GM18498 (cell line): ENCODE results near the gene CD58.

ENCODE experiments used
- ATAC-seq: cut with Tn5 transposase; IDR thresholded peaks from one replicate; pipeline ENCODE4 v1.9.1; 2021; ENCODE audit warnings: mild to moderate bottlenecking, moderate library complexity; ENCODE audit not compliant: unreplicated experiment

Gene CD58

DNA sequence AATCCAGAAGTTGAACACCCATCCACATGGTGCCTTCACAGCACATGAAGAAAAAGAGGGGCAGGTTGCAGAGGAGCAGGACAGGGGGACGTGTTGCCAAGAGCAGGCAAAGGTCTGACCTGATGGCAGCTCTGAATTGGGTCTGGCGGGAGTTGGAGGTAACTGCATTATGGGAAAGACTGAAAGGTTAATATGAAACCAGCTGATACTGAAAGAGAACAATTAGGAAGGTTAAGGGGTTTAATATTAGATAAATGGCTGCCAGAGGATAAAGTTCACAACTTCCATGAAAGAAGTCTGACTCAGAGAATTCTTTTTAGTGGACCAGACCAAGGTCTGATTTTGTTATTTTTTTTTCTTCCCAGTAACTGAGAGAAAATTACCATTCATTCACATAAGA, 76.1 kb downstream of the CD58 start:
- ATAC-seq, result no peak

DNA sequence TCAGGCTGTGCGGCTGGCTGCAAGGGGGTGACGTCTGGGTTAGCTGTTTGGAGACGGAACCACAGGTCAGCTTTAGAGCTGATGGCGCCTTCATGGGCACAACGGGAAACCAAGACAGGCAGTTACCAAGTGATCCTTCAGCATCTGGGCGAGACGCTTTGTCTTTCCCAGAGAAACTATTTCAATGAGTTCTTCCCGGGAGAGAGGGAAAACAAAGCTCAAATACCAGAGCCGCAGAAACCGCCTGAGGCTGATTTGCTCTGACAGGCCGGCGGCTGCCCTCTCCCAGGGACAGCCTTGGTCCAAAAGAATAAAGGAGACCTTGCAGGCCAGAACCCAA, 76.5 kb downstream of the CD58 start:
- ATAC-seq, result no peak

DNA sequence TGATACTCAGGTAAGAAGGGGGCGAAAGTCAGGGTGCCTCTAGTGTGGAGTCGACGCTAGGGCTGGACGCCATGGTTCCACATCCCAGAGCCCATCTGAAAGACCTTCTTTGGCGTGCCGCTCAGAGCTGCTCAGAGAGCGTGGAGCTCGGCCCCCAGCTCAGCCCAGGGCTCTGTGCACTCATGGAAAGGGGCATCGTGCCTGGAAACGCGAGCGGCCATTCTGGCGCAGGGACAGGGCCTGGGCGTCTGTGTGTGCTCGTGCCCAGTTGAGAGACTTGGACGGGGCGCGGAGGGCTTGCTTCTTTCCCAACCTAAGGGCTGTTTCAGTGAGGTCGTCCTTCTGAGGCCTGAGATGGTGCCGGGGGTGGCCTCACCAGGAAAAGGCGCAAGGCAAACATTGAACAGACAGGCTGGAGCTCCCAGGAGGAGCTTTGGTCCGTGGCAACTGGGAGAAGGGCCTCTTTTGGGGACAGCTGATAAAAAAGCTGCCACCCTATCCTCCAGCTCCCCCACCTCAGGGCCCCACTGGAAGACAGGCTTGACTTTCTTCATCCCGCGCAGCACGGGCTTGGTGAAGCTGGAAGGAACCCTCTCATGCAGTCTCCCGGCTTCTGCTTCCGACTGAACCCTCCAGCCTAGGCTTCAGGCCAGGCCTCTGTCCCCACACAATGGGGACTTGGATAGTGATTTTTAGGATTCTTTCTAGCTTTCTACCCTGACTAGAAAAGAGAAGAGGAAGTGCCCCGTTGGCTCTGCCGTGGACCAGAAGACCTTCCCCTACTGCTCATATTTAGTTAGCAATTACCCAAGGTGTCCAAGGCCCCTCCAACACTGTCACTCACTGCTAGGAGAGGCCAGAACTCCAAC, 77.1 kb downstream of the CD58 start:
- no peak for ATAC-seq

DNA sequence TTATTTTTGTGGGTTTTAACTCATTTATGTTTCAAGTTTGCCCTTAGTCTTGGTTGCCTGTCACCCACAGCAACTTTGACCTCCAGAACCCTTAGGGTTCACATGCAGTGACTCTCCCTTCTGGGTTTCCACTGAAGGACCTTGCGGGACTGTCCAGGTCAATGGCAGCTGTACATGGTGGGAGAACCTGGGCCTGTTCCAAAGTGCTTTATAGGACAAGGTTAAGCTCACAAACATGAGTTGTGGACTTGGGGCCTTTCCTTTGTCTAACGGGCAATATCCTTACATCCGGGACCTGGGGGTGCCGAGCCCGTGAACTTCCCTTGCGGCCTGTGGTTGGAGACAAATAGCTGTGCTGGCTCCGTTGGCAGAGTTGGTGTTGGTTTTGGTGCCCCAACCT, 77.8 kb downstream of the CD58 start:
- no peak for ATAC-seq

DNA sequence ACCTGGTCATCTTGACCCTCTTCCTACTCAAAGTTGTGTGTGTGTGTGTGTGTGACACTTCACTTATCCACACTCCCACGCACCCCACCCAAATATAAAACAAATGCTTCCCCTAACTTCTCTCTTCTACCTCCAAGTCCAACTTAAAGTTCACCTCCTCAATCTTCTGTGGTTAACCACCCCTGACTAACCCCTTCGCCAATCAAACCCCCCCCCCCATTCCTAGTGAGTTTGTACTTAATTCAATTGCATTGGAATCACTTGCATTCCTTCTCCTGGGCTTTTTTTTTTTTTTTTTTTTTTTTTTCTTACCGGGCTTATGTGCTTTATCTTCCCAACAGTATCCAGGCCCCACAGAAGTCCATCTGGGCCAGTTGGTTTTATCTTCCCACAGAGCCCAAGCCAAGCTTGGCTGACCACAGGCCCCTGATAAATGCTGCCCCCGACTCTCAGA, 78.4 kb downstream of the CD58 start:
- ATAC-seq, result no peak

DNA sequence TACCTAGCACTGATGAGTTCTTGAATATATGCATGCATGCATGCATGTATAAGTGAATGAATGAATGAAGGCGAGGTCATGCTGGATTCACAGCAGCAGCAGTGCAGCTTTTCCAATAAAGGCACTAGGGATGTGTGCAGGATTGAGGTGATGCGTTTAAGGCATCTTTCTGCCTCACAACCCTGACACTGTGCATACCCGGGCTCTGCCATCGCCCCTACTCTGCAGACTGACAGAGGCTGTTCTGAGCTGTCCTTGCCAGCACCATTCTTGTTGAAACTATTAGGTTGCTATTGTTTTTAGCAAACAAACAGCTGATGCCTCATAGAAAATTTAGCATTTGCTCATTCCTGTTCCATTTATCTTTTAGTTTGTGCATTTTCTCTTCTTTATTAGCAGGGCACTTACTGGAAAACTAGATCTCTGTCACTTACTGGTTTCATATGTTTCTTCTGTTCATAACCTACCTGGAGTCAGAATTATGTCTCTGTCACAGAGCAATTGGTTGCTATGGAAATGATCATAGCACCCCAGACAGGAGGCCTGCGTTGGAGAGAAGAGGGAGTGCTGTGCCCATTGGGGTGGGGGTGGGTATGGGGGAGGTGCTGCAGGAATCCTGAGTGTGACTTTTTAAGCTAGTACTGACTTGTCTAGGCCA, 79.0 kb downstream of the CD58 start:
- no peak for ATAC-seq

DNA sequence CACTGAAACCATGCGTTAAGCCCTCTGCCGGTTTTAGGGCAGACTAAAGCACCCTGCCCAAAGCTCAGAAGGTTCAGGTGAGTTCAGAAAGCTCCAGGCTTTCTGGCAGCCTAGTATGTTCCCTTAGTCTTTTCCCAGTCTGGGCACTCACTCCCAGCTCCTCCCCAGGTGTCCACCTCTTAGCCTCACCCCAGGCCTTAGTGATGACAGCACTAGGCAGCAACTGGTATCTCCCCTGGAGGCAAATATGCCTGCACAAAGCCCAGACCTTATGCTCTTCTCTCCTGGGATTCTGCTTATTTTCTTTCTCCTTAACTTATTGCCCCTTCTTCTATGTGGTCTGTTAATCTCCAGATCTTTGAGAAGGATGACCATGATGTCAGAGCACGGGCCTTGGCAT, 80.2 kb downstream of the CD58 start:
- ATAC-seq, result no peak

DNA sequence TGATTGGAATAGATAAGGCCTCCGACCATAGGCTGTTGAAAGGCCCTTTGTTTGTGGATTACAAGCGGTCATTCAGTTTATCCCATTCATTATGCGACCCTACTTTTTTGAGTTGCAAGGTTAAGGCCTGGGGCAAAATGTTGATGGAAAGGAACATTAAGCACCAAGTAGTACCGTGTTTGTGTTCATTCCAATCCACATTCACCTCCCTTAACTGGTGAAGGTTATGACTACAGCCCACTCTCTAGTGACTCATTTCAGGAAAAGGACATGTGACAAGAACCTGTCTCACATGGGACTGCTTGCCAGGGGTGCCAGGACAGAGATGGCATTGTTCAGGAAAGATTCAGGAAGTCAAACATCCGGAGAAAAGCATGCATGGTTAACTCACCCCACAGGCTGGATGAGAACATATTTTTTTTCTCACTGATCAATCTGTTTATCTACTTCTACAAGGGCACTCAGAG, 81.6 kb downstream of the CD58 start:
- peak; percentile 56 for ATAC-seq

DNA sequence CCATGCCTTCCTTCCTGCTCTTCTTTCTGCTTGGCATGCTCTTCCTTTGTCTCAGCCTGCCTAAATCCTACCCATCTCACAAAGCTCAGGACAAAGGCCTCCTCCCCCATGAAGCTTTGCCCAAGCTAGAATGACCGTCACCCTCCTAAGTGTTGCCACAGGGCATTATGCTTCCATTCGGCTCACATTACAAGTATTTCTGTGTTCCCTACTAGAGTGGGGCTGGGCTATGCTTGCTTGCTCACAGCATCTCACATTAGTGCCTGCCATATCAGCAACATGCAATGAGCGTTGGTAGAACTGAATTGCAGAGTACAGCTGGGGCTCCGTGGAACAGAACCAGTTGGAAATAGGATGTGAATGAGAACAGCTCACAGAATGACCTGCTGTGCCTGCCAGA, 82.8 kb downstream of the CD58 start:
- ATAC-seq, result no peak

DNA sequence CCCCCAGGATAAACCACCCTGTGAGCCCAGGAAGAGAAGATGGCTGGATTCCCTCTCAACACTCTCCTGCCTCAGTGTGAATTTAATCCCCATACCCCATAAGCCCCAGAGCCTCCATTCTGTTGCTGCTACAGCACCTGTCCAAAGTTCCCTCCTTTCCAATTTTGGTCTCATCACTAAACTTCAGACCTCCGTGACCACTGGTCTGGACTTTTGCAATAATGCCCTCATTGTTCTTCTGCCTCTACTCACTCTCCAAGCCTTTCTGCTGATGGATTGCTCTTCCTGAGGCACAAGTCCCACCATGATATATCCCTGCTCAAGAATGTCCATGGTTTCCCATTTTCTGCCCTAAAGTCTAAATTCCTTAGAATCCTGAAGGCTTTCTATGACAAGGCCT, 83.2 kb downstream of the CD58 start:
- no peak for ATAC-seq

DNA sequence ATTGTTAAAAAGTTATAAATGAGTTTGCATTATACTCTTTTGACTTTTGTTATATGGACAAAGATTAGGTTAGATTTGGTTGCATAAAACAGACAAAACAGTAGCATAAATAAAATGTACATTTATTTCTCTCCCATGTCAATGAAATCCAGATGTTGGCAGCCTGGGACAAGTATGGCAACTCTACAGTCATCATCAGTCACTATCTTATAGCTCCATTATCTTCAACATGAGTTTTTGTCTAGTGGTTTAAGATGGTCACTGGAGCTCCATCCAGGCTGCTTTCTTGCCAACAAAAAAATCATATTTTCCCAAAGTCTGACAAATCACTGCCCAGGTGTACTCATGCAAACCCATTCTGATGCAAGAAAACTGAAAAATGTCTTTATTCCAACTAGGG, 83.8 kb downstream of the CD58 start:
- ATAC-seq, result no peak

DNA sequence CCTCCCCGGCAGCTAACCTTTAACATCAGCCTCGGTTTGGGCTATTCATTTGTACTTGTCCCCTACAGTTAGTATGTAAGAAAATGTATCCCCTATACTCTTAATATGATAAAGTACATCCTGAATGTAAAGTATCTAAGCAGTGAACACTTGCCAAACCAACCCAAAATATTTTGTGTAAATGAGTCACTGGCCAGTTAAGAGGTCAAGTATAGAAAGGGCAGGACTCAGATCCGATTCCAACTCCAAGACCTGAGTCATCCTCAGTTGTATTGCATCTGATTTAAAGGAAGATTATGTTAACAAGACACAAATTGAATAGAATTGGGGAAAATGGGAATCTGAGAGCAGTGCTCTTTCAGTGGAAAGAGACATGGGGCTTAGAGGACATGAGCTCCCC, 84.4 kb downstream of the CD58 start:
- ATAC-seq, result no peak

DNA sequence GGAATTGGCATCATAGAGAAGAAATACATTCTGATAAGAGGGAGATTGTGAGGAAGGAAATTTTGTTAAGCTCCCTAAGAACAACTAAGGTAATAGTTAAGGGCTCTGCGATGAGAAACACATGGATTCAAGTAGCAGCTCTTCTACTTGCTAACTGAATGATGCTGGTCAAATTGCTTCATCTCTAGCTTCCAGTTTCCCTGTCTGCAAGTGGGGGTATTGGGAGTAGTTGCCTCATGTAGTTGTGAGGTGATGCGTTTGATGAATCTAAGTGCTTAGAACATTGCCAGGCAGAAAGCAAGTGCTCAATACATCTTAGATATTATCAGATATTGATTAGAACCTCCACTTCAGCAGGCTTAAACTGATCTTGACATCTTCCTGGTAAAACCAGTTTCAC, 84.8 kb downstream of the CD58 start:
- ATAC-seq, result no peak

DNA sequence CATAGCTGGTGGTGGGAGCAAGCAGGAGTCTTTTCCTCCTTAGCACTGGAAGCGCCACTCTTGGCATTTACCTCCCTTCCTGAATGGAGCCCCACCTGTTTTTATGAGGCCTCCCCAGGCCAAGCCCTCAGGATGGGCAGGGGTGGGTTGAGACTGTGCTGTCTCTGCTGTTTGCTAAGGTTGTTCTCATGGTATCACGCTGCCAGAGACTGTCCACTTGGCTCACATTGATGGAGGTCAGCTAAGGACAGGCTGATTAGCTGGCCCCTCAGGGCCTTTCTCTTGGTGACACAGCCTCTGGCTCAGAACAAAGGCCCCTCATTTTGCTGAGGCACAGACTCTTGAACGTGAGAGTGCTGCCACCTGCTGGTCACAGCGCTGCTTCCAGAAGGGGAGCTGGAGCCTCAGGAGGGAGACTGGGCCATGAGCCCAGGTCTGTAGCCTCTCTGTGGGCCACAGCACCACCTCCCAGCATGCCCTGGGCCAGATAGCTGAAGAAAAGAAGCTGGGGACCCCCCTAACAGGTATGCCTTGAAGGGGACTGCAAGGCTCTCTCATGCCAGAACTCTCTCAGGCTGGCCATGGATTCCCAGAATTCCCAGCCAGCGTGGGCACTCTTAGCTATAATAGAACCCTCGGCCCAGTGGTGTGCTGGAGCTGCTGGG, 85.6 kb downstream of the CD58 start:
- ATAC-seq, result peak; percentile 88

DNA sequence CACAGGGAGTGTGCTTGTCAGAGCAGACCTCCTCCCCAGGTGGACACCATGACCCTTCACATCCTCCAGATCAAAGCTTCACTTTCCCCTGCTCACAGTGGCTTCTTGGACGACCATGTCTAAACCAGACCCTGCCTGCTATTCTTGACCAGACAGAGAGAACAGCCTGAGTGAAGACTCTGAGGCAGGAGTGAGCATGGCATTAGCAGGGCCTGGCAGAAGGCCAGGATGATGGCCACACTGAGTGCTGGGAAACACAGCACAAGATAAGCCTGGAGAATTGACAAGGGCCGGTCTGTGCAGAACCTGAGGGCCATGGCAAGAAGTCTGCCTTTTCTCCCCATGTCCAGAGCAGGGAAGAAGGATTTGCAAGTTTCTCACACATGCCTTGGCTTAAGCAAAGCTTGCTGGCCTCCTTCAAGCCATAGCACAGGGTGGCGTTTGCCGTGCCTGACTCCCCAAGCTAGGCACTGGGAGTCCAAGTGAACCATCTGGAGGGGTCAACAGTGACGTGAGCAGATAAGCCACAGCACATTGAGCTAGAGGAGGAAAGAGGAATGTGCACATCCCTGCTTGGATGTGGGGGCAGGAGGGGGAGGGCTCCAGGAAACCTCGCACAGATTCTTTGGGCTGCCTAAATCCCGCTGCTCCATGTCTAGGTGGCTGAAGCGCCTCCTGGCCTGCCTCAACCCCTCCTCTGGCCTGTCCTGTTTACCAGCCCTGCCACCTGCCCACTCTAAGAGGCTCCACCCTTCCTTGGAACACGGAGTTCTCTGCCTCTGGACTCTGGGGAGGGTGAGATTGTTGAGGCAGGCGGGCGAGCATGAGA, 87.1 kb downstream of the CD58 start:
- ATAC-seq, result no peak

DNA sequence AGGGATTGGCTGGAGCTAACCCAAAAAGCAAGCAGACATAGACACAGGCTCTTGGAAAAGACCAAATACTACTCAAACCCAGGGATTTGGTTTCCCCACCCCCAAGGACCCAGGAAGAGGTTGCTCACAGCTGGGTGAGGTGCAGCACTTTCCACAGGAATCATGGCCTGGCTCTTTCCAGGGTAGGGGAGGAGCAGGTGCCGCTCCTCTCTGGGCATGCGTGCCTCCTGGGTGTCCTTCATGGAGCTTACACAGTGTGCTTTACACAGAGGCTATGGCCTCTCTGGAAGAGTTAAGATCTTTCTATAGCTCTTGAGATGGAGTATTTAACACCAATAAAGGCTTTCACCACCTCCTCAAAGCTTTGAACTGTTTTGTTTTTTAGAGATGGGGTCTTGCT, 88.3 kb downstream of the CD58 start:
- no peak for ATAC-seq

DNA sequence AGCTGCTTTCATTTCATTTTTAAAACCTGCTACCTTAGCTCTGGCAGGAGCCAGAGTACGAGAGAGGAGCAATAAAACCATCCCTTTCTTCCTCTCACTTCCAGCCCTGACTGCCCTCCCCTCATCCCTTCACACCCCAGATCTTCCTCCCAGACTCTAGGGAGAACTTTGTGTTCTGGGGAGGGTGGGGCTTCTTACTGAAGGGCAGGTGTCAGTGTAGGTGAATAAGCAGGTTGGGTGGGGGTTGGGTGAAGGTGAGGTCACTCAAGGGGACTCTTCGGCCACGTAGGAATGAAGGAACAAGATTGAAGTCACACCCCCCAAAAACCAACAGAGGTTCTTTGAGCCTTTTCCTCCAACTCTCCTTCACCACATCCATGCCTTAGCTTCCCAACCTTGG, 88.9 kb downstream of the CD58 start:
- ATAC-seq, result no peak

DNA sequence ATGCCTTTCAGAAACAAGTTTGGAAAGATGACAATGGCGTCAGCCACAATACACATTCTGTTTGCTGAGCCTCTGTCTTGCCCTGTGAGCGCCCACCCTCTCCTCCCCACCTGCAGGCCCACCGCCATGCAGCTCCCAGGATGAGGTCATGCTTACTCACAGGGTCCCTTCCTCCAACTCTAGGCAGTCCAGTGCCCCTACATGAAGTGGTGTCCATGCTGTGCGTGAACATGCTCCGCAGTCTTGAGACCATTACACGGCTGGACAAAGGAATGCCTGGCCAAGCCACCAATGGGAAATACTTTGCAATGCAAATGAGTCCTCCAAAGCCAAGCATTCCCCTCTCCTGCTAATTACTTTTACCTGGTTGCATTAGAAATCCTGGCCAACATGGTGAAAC, 92.2 kb downstream of the CD58 start:
- no peak for ATAC-seq

DNA sequence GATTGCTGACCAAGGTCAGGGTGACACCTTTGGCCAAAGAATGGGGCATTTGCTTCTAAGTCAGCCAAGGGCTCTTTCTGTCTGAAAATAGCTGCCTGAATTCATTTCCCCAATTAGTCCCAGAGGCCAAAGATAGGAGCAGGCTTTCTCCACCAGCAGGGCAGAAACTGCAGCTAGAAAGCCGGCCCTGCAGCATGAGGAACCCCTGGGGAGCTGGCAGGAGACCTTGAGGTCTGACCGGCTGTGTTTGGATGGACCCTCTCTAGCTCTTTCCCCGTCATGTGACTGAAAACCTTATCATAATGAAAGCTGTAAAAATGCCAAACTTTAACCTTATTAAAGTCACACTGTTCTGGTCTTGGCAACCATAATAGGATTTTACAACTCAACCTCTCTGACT, 93.4 kb downstream of the CD58 start:
- ATAC-seq, result no peak

DNA sequence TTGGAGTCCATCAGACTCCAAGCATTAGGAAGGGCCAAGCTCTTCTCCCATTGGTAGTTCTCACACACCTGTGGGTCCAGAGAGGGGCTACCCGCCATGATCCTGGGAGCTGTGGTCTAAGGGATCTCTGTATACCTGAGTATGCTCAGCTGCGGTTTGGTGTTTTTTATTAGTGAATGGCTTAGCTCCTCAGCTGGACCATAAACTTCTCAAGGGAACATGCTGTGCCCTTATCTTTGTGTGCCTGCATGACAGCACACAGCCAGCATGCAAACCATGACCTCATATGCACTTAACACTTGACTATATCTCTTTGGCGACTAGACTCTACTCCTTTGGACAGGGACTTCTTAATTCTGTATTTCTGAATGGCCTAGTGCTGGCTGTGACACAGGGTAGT, 94.5 kb downstream of the CD58 start:
- no peak for ATAC-seq

DNA sequence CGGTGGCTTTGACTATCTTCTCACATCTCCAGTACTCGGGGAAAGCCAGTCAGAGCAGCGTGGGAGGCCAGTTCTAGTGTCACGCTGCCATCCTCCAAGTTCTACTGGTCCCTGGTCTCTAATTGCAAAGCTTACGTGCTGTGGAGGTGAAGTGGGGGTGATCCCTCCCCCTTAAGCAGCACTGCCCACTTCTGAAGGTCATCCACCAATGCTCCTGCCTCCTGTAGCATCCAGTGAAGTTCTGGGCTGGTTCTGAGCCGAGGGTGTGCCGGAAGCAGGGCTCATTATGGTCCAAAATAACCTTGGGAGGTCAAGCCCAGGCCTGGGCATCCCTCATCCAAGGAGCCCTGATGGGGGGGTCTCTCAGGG, 95.0 kb downstream of the CD58 start:
- no peak for ATAC-seq
